PFSK-1 (cell line): ENCODE data around the gene TTYH2.

Source experiments
- FOXP2 ChIP-seq: optimal IDR thresholded peaks from 2 replicates; pipeline ENCODE3; 2011; ENCODE audit warnings: borderline replicate concordance, control low read depth, inconsistent platforms; ENCODE audit not compliant: insufficient read depth; ENCODE audit errors: extremely low read length, extremely low read depth
- POLR2AphosphoS5 ChIP-seq: IDR thresholded peaks from 2 replicates; pipeline ENCODE4 v1.6.1; 2012; ENCODE audit warnings: low read depth, mild to moderate bottlenecking, control low read depth, low read length, moderate library complexity
- SIN3A ChIP-seq: IDR thresholded peaks from 2 replicates; pipeline ENCODE4 v1.6.1; 2012; ENCODE audit warnings: mild to moderate bottlenecking, low read length, moderate library complexity, borderline replicate concordance; ENCODE audit not compliant: insufficient read depth
- TAF1 ChIP-seq: IDR thresholded peaks from 2 replicates; pipeline ENCODE4 v1.6.1; 2012; ENCODE audit warnings: low read length, control low read depth, borderline replicate concordance; ENCODE audit not compliant: insufficient read depth
- TF ChIP-seq, protein P1 (sequence below), 2 experiments: IDR thresholded peaks; 2 replicates each; pipeline versions ENCODE4 v1.6.1 to v1.8.0; 2011 to 2012; ENCODE audit warnings: low read depth in 2 of 2, low read length in 2 of 2, control low read depth in 1 of 2, inconsistent platforms in 1 of 2, mild to moderate bottlenecking in 1 of 2, moderate library complexity in 1 of 2; ENCODE audit not compliant: insufficient read depth in 1 of 2

DNA sequence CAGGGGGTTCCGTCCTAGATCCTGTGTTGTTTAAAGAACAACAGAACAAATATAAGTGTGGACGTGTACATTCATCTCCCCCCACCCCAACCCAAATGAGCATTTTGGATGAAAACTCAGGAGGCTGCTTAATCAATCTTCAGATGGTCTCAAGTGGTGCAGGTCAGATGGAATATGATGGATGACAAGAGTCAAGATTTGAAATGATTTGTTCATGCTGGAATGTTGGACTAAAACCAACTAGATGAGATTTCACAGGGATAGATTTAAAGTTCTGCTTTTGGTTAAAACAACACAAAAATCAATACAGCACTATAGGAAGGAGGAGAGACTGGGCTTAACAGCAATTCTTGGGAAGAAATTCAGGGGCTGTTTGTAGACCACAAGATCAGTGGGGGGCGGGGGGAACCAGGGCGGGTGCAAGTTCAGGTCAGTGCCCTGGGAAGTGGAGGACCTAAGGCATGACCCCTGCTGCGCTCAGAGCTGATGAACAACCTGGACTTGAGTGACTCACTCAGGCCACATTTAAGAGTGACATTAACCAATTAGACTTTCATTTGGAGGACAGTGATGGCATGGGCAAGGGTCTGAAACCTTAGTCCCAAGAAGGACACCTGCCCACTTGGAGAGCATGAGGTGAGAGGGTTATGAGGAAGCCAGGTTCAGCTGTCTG lies 15.1 kb downstream of the TTYH2 start:
- TF ChIP-seq POLR2AphosphoS5 (no peak), SIN3A (no peak), TAF1 (no peak), FOXP2 (no peak)
- TF ChIP-seq, protein P1, sequence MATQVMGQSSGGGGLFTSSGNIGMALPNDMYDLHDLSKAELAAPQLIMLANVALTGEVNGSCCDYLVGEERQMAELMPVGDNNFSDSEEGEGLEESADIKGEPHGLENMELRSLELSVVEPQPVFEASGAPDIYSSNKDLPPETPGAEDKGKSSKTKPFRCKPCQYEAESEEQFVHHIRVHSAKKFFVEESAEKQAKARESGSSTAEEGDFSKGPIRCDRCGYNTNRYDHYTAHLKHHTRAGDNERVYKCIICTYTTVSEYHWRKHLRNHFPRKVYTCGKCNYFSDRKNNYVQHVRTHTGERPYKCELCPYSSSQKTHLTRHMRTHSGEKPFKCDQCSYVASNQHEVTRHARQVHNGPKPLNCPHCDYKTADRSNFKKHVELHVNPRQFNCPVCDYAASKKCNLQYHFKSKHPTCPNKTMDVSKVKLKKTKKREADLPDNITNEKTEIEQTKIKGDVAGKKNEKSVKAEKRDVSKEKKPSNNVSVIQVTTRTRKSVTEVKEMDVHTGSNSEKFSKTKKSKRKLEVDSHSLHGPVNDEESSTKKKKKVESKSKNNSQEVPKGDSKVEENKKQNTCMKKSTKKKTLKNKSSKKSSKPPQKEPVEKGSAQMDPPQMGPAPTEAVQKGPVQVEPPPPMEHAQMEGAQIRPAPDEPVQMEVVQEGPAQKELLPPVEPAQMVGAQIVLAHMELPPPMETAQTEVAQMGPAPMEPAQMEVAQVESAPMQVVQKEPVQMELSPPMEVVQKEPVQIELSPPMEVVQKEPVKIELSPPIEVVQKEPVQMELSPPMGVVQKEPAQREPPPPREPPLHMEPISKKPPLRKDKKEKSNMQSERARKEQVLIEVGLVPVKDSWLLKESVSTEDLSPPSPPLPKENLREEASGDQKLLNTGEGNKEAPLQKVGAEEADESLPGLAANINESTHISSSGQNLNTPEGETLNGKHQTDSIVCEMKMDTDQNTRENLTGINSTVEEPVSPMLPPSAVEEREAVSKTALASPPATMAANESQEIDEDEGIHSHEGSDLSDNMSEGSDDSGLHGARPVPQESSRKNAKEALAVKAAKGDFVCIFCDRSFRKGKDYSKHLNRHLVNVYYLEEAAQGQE (IDR thresholded peaks at IDR 0.05; ENCODE audit: insufficient read depth in 1 of 2, low read depth in 2 of 2, low read length in 2 of 2), result no peak
